ENCODE data around the gene SMYD1.

GRCh38 chr2:88036606-88037005 is 31.0 kb upstream of the SMYD1 start:
- TF ChIP-seq CTCF (IDR thresholded peaks at IDR 0.05) = no peak
- TF ChIP-seq POLR2A (IDR thresholded peaks at IDR 0.05) = no peak
- TF ChIP-seq POLR2AphosphoS5 (IDR thresholded peaks at IDR 0.05) = no peak
- TF ChIP-seq EP300 (IDR thresholded peaks at IDR 0.05) = no peak
